Cerebellar nuclear complex (tissue), 1 donor: ENCODE measurements around the gene TADA3.

Experiments
- DNase-seq, 2 experiments: peaks; one replicate each; lab custom pipeline; 2025; lab: John Stamatoyannopoulos, UW

TADA3 gene

DNA sequence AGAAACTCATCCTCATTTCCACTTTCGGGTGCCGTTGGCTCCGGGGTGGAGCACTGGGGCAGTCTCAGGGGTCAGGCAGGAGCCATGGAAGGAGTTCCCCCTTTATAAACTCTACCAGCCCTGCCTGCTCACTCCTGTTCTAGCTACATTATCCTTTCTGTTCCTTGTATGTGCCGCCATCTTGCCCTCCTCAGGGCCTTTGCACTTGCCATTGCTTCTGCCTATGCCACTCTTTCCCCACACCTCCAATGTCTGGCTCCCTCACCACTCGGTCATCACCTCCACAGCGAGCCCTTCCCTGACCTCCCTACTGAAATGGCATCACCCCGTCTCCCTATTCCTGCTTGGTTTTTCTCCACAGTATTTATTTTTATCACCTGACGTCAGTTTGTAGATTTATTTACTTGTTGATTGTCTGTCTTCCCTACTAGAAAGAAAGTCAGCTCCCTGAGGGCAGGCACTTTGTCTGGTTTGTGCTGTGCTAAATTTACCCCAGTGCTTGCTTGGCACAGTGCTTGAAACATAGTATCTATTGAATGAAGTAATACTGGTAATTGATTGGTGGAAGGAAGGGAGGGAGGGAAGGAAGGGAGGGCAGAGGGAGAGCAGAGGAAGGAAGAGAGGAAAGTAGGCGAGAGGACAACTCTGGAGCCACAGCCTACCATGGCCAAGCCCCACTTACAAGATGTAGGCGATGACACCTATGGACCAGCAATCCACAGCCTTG, 31.3 kb downstream of the TADA3 start:
- DNase-seq = no peak

DNA sequence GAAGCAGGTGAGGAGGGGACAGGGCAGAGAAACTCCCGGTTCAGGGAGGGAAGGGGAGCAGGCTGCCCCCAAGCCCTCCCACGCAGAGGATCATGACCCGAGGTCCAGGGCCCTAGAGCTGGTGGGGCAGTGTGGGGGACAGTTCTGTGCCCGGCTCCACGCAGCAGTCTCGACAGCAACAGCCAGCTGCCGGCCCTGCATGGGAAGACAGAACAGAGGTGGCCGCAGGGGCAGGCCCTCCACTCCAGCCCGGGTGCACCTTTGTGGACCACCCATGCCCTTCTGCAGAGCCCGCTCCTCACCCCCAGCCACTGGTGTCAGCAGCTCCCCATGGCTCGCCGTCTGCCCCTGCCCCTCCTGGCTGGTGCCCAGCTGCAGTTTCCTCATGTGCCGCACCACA, 34.8 kb downstream of the TADA3 start:
- DNase-seq = no peak

DNA sequence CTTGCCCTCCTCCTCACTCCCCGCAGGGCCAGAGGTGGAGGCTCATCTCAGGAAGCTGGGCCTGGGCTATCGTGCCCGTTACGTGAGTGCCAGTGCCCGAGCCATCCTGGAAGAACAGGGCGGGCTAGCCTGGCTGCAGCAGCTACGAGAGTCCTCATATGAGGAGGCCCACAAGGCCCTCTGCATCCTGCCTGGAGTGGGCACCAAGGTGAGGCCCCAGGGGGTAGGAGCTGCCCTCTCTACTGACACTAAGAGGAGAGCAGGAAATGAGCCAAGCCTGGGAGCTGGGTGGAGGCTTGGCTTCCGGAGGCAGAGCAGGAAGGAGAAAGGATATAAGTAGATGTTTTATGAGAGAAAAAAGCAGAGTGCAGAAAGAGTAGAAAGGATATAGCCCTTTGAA, 37.6 kb downstream of the TADA3 start:
- DNase-seq = no peak

DNA sequence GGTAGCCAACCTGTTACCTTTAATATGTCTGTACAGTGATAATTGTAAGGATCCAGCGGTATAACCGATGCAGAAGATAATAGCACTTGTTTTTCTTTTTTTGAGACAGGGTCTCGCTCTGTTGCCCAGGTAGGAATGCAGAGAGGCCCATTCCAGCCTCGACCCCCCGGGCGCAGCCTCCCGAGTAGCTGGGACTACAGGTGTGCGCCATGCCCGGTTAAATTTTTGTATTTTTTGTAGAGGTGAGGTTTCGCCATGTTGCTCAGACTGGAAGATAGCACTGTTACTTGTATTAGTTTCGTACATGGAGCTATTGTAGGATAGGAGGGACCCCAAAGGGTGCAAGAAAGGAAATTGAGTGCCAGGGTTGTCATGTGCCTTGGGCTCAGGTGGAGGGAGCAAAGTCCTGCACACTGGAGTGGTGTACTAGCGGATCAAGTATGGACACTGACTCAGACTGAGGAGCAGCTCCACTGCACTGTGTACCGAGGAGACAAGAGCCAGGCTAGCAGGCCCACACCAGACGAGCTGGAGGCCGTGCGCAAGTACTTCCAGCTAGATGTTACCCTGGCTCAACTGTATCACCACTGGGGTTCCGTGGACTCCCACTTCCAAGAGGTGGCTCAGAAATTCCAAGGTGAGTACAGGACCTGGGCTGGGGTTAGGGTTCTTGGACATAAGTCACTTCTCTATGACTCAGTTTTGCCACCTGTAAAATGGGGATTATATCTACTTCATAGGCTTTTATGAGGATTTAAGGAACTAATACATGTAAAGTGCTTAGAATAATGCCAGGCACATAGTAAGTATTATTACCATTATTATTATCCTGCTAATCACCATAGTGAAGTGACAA, 41.5 kb downstream of the TADA3 start:
- no peak for DNase-seq

GRCh38 chr3:9749645-9750555, 42.4 kb downstream of the TADA3 start, which contains the start of gene OGG1:
OGG1 (plus strand) TSS chr3:9749952; CDS start chr3:9750287, 335 bp downstream.
- peak; percentile 66 to 83 for DNase-seq

- no peak for DNase-seq
These were observed 43.0 kb downstream of the TADA3 start for GRCh38 chr3:9749296-9749644.

DNA sequence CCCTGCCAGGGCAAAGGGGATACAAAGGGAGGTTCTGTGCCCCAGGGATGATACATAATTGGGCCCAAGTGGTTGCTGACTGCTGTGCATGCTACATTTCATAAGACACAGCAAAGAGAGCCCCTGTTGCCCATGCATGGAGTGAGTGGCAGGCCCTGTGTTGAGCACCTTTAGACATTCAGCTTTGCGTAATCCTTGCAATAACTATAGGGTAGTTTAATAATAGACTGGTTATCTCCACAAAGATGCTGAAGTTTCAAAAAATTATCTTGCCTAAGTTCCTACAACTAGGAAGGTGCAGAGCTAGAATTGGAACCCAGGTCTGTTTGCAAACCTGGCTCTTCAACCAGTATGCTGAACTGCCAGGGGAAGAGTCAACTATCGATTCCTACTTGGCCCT, 44.2 kb downstream of the TADA3 start:
- DNase-seq = no peak

- DNase-seq = no peak
These were observed 45.0 kb downstream of the TADA3 start for GRCh38 chr3:9747267-9747666.

GRCh38 chr3:9746330-9746729, 45.9 kb downstream of the TADA3 start:
- no peak for DNase-seq

DNA sequence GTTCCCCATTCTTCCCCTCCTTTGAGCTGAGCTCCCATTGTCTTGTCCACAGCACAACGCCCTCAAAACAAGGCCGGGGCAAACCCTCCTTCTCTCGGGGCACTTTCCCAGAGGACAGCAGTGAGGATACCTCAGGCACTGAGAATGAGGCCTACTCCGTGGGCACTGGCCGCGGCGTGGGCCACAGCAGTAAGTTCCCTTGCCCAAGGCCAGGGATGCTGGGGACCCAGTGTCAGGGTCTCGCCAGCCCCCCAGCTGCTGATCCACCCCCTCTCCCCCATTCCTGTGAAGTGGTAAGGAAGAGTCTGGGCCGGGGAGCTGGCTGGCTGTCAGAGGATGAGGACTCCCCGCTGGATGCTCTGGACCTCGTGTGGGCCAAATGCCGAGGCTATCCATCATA, 46.8 kb downstream of the TADA3 start:
- no peak for DNase-seq

- DNase-seq = no peak
These were observed 48.1 kb downstream of the TADA3 start for GRCh38 chr3:9744162-9744561.

DNA sequence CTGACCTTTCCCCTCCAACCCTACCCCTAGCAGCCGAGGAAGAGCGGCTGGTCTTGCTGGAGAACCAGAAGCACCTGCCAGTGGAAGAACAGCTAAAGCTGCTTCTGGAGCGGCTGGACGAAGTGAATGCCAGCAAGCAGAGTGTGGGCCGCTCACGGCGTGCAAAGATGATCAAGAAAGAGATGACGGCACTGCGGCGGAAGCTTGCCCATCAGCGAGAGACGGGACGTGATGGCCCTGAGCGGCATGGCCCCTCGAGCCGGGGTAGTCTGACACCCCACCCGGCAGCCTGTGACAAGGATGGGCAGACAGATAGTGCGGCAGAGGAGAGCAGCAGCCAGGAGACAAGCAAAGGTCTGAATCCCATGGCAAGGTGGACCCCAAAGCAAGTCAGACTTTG, 48.7 kb downstream of the TADA3 start:
- no peak for DNase-seq

DNA sequence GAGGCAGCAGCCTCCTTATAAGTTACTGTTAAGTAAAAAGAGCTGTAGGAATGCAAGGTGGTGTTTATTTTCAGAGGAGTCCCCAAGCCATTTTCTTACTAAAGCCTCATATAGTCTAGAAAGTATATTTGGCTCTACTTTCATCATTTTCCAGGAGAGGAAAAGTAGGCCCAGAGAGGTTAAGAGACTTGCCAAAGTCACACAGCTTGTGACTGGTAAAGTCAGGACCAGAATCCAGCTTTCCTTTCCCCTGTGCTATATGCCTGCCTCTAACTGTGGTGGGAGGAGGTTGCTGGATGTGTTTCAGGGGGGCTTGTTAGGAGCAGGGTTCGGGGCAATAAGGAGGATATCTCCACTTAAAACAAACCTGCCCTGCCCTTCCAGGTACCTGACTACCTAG, 49.7 kb downstream of the TADA3 start:
- DNase-seq = no peak

DNA sequence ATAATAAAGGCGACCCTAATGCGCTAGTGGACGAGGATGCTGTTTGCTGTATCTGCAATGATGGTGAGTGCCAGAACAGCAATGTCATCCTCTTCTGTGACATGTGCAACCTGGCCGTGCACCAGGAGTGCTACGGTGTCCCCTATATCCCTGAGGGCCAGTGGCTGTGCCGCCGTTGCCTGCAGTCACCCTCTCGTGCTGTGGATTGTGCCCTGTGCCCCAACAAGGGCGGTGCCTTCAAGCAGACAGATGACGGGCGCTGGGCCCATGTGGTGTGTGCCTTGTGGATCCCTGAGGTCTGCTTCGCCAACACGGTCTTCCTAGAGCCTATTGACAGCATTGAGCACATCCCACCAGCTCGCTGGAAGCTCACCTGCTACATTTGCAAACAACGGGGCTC, 53.1 kb downstream of the TADA3 start:
- no peak for DNase-seq

DNA sequence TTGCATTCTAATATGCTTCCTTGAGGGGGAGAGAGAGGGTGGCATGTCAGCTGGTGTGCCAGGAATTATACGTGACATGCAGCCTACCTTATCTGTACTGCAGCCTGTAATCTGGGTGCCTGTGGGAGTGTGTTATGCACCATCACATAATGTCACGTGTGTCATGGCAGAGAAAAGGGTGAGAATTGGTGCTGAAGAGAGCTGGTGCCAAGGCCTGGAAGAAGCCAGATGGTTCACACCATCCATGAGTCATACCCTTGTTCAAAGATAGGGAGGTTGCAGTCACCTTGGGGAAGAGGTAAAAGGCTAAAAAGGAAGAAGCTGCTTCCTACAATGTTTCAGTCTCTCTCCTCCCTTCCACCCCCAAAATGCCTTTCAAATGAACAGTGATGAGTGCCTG, 55.4 kb downstream of the TADA3 start:
- DNase-seq = no peak

- no peak for DNase-seq
These were observed 59.5 kb downstream of the TADA3 start for GRCh38 chr3:9732740-9733115.

- DNase-seq = no peak
These were observed 60.1 kb downstream of the TADA3 start for GRCh38 chr3:9732080-9732739.

DNA sequence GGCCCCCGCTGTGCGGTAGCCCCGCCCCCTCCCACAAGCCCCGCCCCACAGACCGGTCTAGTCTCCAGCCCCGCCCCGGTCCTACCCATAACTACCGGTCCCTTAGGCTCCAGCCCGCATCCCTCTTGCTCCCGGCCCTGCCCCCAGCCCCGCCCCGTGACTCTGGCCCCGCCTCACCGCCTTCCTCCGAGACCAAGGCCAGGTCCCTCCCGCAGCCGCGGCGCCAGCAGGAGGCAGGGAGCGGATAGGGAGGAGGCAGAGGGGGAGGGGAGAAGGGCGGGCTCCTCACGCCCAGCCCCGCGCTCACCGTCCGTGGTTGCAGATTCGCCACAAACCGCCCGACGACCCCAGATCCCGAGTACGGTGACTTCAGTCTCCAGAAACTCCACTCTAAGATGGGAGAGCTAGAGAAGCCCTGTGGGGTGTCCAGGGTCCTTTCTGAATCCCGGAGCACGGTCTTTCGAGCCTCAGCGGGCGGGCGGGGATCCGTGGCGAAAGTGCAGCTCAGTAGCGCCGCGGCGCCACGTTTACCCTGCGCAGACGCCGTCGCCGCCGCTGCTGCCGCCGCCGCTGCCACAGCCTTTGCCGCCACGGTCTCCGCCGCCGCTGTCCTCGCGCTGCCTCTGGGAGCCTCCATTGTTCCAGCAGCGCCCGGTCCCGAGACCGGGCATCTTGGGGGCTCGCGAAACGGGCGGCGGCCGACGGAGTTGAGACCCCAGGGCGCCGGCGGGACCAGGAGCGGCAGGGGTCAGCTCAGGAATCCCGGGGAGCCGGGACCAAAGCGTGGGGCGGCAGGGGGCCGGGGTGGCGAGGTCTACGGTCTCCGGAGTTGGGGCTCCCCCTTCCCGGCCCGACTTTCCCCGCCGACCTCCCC, 60.8 kb downstream of the TADA3 start, which contains the start of gene BRPF1:
BRPF1 (plus strand) TSS at position 530 of the 874 bp plus-strand sequence. CDS start 2,406 bp downstream, outside the sequence.
- DNase-seq = peak; percentile 77 to 88

GRCh38 chr3:9730657-9731205, 61.5 kb downstream of the TADA3 start:
- no peak for DNase-seq
